GM12878 (cell line): Measurements from ENCODE around the gene KRTAP20-1.

ENCODE experiments used
- ATF3 ChIP-seq: IDR thresholded peaks from 2 replicates; pipeline ENCODE4 v1.6.1; 2011; ENCODE audit warnings: low read depth, mild to moderate bottlenecking, low read length, moderate library complexity, borderline replicate concordance; ENCODE audit errors: extremely low read depth
- CBX5 ChIP-seq: sonication (generic); IDR thresholded peaks from 2 replicates; pipeline ENCODE4 v1.6.1; 2016; ENCODE audit warnings: low read depth, moderate library complexity, mild to moderate bottlenecking, inconsistent platforms
- CREM ChIP-seq: IDR thresholded peaks from 2 replicates; pipeline ENCODE4 v1.6.1; 2014; ENCODE audit warnings: antibody characterized with exemption, low read depth
- EP300 ChIP-seq, 2 experiments: fragments of 150-350 bp in 1 of 2; IDR thresholded peaks; 2 replicates each; pipeline ENCODE4 v1.6.1; 2011 to 2012; ENCODE audit warnings: low read depth in 2 of 2, low read length in 2 of 2, borderline replicate concordance in 1 of 2, improper control_type of control experiment in 1 of 2, inconsistent platforms in 1 of 2; ENCODE audit not compliant: control insufficient read depth in 1 of 2
- ETV6 ChIP-seq, 2 experiments: fragments of 450-650 bp in 1 of 2; IDR thresholded peaks in 1 of 2; conservative IDR thresholded peaks in 1 of 2; 2 replicates each; pipeline ENCODE4 v1.6.1; 2014; ENCODE audit warnings: antibody characterized with exemption in 1 of 2, borderline replicate concordance in 1 of 2, low read depth in 1 of 2, mild to moderate bottlenecking in 1 of 2, moderate library complexity in 1 of 2
- NFYA ChIP-seq: IDR thresholded peaks from 2 replicates; pipeline ENCODE4 v1.6.1; 2011; ENCODE audit warnings: low read depth, mild to moderate bottlenecking, low read length, improper control_type of control experiment, borderline replicate concordance
- RB1 ChIP-seq: fragments of 450-650 bp; formaldehyde crosslinking; IDR thresholded peaks from 2 replicates; pipeline ENCODE4 v1.6.1; 2017; ENCODE audit warnings: mild to moderate bottlenecking, borderline replicate concordance
- ZZZ3 ChIP-seq: IDR thresholded peaks from 2 replicates; pipeline ENCODE4 v1.6.1; 2011; ENCODE audit warnings: low read depth; ENCODE audit not compliant: control insufficient read depth, insufficient read length
- TF ChIP-seq, protein P1 (sequence below), 3 experiments: IDR thresholded peaks in 2 of 3; conservative IDR thresholded peaks in 1 of 3; 2 replicates each; pipeline ENCODE4 v1.5.1; 2011; ENCODE audit warnings: low read depth in 3 of 3, low read length in 3 of 3, mild to moderate bottlenecking in 3 of 3, control low read depth in 2 of 3, moderate library complexity in 2 of 3, inconsistent platforms in 1 of 3, mixed read lengths in 1 of 3; ENCODE audit not compliant: control insufficient read depth in 2 of 3, insufficient read depth in 1 of 3; ENCODE audit errors: extremely low read depth in 1 of 3
- TF ChIP-seq, protein P2 (sequence below): IDR thresholded peaks from 2 replicates; pipeline ENCODE4 v1.6.1; 2012; ENCODE audit warnings: low read length, inconsistent platforms
- TF ChIP-seq, protein P3 (sequence below): fragments of 450-650 bp; IDR thresholded peaks from 2 replicates; pipeline ENCODE4 v1.6.1; 2016; ENCODE audit warnings: mild to moderate bottlenecking, moderate library complexity, borderline replicate concordance

DNA sequence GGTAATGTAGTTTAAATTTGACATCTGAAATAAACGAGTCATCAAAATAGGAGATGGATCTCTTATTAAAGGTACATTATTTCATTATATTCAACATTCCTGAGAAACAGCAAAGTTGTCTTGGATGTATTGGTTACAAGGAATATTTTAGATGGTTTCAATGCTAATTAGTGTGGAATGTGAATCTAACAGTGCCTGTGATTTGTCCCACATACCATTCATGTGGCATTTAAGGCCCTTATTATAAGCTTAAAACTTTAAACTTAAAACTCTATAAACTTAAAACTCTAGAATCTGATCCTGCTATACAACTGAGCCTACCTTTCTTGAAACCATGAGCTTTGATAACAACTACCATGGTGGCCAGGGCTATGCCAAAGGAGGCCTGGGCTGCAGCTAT lies 15.4 kb upstream of the KRTAP20-1 start, which contains the start of gene KRTAP22-1:
- TF ChIP-seq CREM (no peak), ETV6 (conservative IDR thresholded peaks at IDR 0.05 in 1 of 2, IDR thresholded peaks at IDR 0.05 in 1 of 2; ENCODE audit: borderline replicate concordance in 1 of 2, low read depth in 1 of 2) (no peak), ZZZ3 (no peak), ATF3 (no peak), CBX5 (no peak), NFYA (no peak), RB1 (no peak), EP300 (IDR thresholded peaks at IDR 0.05; ENCODE audit: borderline replicate concordance in 1 of 2, control insufficient read depth in 1 of 2, low read depth in 2 of 2, low read length in 2 of 2) (no peak)
- TF ChIP-seq, protein P1, sequence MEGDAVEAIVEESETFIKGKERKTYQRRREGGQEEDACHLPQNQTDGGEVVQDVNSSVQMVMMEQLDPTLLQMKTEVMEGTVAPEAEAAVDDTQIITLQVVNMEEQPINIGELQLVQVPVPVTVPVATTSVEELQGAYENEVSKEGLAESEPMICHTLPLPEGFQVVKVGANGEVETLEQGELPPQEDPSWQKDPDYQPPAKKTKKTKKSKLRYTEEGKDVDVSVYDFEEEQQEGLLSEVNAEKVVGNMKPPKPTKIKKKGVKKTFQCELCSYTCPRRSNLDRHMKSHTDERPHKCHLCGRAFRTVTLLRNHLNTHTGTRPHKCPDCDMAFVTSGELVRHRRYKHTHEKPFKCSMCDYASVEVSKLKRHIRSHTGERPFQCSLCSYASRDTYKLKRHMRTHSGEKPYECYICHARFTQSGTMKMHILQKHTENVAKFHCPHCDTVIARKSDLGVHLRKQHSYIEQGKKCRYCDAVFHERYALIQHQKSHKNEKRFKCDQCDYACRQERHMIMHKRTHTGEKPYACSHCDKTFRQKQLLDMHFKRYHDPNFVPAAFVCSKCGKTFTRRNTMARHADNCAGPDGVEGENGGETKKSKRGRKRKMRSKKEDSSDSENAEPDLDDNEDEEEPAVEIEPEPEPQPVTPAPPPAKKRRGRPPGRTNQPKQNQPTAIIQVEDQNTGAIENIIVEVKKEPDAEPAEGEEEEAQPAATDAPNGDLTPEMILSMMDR (IDR thresholded peaks at IDR 0.05 in 2 of 3, conservative IDR thresholded peaks at IDR 0.05 in 1 of 3; ENCODE audit: control insufficient read depth in 2 of 3, extremely low read depth in 1 of 3, insufficient read depth in 1 of 3, low read depth in 3 of 3, low read length in 3 of 3) = no peak
- TF ChIP-seq, protein P2, sequence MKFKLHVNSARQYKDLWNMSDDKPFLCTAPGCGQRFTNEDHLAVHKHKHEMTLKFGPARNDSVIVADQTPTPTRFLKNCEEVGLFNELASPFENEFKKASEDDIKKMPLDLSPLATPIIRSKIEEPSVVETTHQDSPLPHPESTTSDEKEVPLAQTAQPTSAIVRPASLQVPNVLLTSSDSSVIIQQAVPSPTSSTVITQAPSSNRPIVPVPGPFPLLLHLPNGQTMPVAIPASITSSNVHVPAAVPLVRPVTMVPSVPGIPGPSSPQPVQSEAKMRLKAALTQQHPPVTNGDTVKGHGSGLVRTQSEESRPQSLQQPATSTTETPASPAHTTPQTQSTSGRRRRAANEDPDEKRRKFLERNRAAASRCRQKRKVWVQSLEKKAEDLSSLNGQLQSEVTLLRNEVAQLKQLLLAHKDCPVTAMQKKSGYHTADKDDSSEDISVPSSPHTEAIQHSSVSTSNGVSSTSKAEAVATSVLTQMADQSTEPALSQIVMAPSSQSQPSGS = no peak
- TF ChIP-seq, protein P3, sequence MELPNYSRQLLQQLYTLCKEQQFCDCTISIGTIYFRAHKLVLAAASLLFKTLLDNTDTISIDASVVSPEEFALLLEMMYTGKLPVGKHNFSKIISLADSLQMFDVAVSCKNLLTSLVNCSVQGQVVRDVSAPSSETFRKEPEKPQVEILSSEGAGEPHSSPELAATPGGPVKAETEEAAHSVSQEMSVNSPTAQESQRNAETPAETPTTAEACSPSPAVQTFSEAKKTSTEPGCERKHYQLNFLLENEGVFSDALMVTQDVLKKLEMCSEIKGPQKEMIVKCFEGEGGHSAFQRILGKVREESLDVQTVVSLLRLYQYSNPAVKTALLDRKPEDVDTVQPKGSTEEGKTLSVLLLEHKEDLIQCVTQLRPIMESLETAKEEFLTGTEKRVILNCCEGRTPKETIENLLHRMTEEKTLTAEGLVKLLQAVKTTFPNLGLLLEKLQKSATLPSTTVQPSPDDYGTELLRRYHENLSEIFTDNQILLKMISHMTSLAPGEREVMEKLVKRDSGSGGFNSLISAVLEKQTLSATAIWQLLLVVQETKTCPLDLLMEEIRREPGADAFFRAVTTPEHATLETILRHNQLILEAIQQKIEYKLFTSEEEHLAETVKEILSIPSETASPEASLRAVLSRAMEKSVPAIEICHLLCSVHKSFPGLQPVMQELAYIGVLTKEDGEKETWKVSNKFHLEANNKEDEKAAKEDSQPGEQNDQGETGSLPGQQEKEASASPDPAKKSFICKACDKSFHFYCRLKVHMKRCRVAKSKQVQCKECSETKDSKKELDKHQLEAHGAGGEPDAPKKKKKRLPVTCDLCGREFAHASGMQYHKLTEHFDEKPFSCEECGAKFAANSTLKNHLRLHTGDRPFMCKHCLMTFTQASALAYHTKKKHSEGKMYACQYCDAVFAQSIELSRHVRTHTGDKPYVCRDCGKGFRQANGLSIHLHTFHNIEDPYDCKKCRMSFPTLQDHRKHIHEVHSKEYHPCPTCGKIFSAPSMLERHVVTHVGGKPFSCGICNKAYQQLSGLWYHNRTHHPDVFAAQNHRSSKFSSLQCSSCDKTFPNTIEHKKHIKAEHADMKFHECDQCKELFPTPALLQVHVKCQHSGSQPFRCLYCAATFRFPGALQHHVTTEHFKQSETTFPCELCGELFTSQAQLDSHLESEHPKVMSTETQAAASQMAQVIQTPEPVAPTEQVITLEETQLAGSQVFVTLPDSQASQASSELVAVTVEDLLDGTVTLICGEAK = no peak
